ENCODE data around the gene FRMPD4.

Gene FRMPD4

DNA sequence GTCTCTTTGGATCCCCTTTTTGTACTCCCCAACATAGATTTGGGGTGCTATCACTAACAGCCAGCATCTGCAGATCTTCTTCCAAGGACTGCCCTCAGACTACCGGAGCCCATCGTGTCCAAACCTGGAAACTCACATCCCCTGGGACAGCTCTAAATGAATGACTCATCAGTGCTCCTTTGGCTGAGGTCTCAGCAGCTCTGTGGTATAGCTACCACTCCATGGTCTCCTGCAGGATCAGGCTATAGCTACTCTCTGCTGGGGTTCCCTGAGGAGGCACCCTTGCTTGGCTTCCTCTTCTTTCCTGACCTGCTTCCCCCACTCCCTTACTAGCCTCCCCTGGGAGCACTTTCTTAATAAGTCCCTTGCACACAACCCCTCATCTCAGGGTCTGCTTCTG is 555.5 kb downstream of the FRMPD4 start:
- TF ChIP-seq, protein P1, sequence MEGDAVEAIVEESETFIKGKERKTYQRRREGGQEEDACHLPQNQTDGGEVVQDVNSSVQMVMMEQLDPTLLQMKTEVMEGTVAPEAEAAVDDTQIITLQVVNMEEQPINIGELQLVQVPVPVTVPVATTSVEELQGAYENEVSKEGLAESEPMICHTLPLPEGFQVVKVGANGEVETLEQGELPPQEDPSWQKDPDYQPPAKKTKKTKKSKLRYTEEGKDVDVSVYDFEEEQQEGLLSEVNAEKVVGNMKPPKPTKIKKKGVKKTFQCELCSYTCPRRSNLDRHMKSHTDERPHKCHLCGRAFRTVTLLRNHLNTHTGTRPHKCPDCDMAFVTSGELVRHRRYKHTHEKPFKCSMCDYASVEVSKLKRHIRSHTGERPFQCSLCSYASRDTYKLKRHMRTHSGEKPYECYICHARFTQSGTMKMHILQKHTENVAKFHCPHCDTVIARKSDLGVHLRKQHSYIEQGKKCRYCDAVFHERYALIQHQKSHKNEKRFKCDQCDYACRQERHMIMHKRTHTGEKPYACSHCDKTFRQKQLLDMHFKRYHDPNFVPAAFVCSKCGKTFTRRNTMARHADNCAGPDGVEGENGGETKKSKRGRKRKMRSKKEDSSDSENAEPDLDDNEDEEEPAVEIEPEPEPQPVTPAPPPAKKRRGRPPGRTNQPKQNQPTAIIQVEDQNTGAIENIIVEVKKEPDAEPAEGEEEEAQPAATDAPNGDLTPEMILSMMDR (IDR thresholded peaks at IDR 0.05; ENCODE audit: low read depth, low read length, missing control alignments): no peak
- H3K4me3 ChIP-seq (ENCODE audit: low read depth, low read length): no peak overlapping the region
- no peak for DNase-seq (ENCODE audit: low read depth)

DNA sequence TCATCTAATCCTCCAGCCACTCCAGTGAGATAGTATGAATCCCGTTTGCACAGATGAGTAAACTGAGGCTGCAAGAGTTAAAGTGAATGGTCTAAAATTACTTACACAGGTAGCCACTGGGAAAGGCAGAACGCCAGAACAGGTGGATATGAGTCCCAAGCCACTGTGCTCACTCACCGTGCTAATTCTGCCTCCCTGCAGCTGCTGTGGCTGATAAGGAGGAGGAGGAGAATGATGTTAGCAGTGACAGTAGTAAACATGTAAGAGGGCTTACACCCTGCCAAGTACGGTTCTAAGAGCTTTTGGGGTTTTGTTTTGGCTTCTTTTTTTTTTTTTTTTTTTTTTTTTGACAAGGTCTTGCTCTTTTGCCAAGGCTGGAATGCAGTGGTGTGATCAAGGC is 562.5 kb downstream of the FRMPD4 start:
- H3K4me3 ChIP-seq (ENCODE audit: low read depth, low read length): no peak overlapping the region
- DNase-seq (ENCODE audit: low read depth): no peak
- TF ChIP-seq, protein P1 (IDR thresholded peaks at IDR 0.05; ENCODE audit: low read depth, low read length, missing control alignments): no peak

DNA sequence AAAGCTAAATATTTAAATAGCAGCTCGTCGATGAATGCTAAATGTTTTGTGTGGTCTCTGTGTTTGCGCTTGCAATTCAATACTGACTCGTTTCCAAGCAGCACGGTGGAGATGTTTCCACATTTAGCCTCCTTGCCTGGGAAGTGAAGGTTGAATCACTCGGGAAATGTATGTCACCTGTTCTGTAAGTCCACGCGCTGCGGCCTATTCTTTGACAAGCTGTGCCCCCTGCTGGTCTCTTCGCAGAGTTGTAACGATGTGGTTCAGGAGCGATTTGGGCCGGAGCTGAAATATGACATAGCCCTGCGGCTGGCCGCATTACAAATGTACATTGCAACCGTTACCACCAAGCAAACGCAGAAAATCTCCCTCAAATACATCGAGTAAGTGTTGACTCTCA is 563.4 kb downstream of the FRMPD4 start:
- peak; percentile 15 for DNase-seq (ENCODE audit: low read depth)
- TF ChIP-seq, protein P1 (IDR thresholded peaks at IDR 0.05; ENCODE audit: low read depth, low read length, missing control alignments): peak; percentile 55
- no peak overlapping the region for H3K4me3 ChIP-seq (ENCODE audit: low read depth, low read length)

DNA sequence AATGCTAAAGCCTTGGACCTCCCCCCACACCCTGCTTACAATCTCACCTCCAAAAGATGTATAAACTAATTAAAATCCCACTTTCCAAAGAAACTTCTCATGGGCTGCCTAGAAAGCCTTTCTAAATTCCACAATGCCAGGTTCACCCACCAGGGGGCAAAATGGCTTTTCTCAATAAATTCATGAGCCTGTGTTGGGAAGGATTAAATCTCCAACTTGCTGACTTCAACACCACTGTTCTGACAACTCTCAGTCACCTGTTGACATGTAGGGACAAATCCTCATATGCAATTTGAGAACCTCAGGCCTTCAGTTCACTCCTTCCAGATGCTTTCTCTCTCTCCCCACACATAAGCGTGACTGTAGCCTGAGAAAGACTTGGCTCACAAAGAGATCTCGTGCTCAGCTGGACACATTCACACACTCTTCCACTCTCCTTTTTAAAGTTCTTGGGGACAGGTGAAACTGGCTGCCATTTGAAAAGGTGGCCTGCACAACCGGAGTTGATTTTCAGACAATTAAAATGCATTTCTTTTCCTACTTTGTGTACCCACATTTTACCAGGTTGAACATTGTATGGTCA is 564.3 kb downstream of the FRMPD4 start:
- no peak overlapping the region for H3K4me3 ChIP-seq (ENCODE audit: low read depth, low read length)
- DNase-seq (ENCODE audit: low read depth): no peak
- TF ChIP-seq, protein P1 (IDR thresholded peaks at IDR 0.05; ENCODE audit: low read depth, low read length, missing control alignments): peak; percentile 34

DNA sequence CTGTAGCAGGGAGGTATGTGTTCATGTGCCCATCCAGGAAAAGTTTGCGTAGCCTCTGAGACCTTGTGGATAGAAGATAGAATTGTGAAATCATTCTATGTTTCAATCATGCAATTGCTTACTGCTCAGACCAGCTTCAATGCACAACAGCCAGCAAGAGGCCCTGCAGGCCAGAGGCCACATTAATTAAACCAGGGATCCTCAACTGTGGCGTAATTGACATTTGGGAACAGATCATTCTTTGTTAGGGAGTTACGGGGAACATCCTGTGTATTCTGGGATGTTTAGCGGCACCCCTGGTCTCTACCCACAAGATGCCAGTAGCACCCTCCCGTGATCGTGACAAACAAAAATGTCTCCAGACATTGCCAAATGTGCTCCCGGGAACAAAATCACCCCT is 566.4 kb downstream of the FRMPD4 start:
- no peak overlapping the region for H3K4me3 ChIP-seq (ENCODE audit: low read depth, low read length)
- no peak for DNase-seq (ENCODE audit: low read depth)
- TF ChIP-seq, protein P1 (IDR thresholded peaks at IDR 0.05; ENCODE audit: low read depth, low read length, missing control alignments): no peak

DNA sequence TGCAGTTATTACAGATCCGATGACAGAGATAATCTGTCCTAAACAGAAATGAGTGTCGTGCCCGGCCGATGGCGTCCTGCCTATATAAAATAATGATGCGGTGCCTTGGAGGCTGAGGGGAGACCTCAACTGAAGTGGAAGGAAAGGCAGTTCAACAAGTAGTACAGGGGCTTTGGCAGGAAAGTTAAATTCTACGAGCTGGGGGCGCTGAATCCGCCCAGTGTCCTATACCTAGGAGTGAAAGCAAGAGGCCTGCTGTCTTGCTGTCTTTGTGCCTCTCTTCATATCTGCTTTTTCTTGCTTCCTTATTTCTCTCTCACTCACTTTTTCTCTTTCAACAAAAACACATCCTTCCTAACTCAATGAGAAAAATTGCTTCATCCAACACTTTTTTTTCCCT is 570.8 kb downstream of the FRMPD4 start:
- H3K4me3 ChIP-seq (ENCODE audit: low read depth, low read length): no peak overlapping the region
- DNase-seq (ENCODE audit: low read depth): no peak
- TF ChIP-seq, protein P1 (IDR thresholded peaks at IDR 0.05; ENCODE audit: low read depth, low read length, missing control alignments): no peak

DNA sequence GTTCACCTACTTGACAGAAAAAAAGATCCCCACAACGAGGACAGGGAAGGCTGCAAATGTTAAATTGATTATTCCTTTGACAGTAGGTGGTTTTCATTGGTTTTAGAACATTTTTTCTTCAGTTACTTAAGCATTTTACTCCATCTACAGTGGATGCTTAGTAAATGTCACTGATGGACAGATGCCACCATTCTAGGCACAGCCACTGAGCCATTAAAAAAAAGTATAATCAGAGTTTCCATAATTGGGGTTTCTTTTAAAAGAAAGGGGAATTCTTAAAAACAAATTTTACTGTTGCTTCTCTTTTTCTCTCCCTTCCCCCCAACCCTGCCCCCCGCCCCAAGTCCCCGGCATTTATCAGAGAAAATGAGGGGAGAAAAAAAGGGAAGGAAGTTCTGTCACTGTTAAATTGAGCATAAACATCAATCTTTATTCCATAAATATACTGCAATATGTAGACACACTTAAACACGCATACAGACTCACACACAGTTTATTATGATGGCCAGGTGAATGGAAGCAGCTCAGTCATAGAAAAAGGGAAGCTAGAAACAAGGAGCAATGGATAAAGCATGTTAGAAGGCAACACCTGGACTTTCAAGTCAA is 573.3 kb downstream of the FRMPD4 start:
- TF ChIP-seq, protein P1 (IDR thresholded peaks at IDR 0.05; ENCODE audit: low read depth, low read length, missing control alignments): no peak
- DNase-seq (ENCODE audit: low read depth): no peak
- no peak overlapping the region for H3K4me3 ChIP-seq (ENCODE audit: low read depth, low read length)

Measured in GM12864 (cell line).